Stomach (tissue), 9 donors: ENCODE measurements around the gene SRP14. TPM values are rescaled to one million over a fixed set of nuclear protein-coding genes. Genes with fewer than 3 reads are reported as not detected.

Source experiments
- DNase-seq, 2 donors: peaks; one replicate each; pipeline versions ENCODE4 v3.0.0 to v3.0.0-alpha.2; 2013 to 2019
- H3K27ac ChIP-seq, 5 donors: fragments of 200-600 bp in 4 of 5; sonication (generic) in 4 of 5; one replicate each; pipeline ENCODE4 v1.5.1; 2013 to 2019; ENCODE audit warnings: mild to moderate bottlenecking in 1 of 5, moderate library complexity in 1 of 5
- H3K27me3 ChIP-seq, 3 donors: fragments of 200-600 bp; sonication (generic); one replicate each; pipeline ENCODE4 v1.5.1; 2017 to 2019; ENCODE audit warnings: mixed run types in 1 of 3
- H3K36me3 ChIP-seq, 4 donors: fragments of 200-600 bp; sonication (generic); 1 replicate in 3 of 4; 2 replicates in 1 of 4; pipeline ENCODE4 v1.5.1; 2016 to 2019
- H3K4me1 ChIP-seq, 4 donors: fragments of 200-600 bp; sonication (generic); one replicate each; pipeline ENCODE4 v1.5.1; 2016 to 2019
- H3K4me3 ChIP-seq, 4 donors: fragments of 200-600 bp; sonication (generic) in 3 of 4; one replicate each; pipeline ENCODE4 v1.5.1; 2016 to 2019; ENCODE audit warnings: mild to moderate bottlenecking in 1 of 4
- H3K9me3 ChIP-seq, 4 donors: fragments of 200-600 bp; sonication (generic); one replicate each; pipeline ENCODE4 v1.5.1; 2016 to 2019
- EP300 ChIP-seq: sonication (generic); formaldehyde crosslinking; IDR thresholded peaks from one replicate; pipeline ENCODE4 v1.6.1; 2017; ENCODE audit warnings: antibody characterized with exemption
- POLR2A ChIP-seq, 4 donors: fragments of 450-650 bp; IDR thresholded peaks; one replicate each; pipeline ENCODE4 v1.6.1; 2016; ENCODE audit warnings: antibody characterized with exemption in 4 of 4, control low read depth in 2 of 4, mild to moderate bottlenecking in 1 of 4, moderate library complexity in 1 of 4
- POLR2AphosphoS5 ChIP-seq, 3 donors: sonication (generic); formaldehyde crosslinking; IDR thresholded peaks; one replicate each; pipeline ENCODE4 v1.6.1; 2016; ENCODE audit warnings: antibody characterized with exemption in 3 of 3
- WGBS, 5 donors: extraction: QIAGEN DNeasy Blood & Tissue Kit in 3 of 5; methylation state at CpG; one replicate each; pipeline versions ENCODE4 v1.1.5 to v1.1.7; 2013 to 2018; 5-methylcytosine and 5-hydroxymethylcytosine counted together
- intact Hi-C: fragments of 100-400 bp; cut with DNase I; formaldehyde crosslinking; loops from one replicate; pipeline ENCODE4 v1.15.1; 2023; ENCODE audit warnings: low total_unique reads
- polyA plus RNA-seq, 3 donors: library from polyadenylated mRNA; stranded (reverse); fragments of 200-250 nt; gene quantifications; one replicate each; pipeline ENCODE4 v1.2.3, GENCODE V29; 2013
- total RNA-seq, 5 donors: library from RNA; depleted of rRNA; stranded (reverse); fragments of >200 nt; gene quantifications; one replicate each; pipeline versions ENCODE4 v1.1.0 to v1.2.3, GENCODE V29; 2014 to 2016
- TF ChIP-seq, protein P1 (sequence below), 7 experiments: fragments of 450-650 bp in 4 of 7; fragments of 200-600 bp in 3 of 7; sonication (generic) in 3 of 7; IDR thresholded peaks; one replicate each; pipeline ENCODE4 v1.5.1; 2016 to 2019; ENCODE audit warnings: antibody characterized with exemption in 7 of 7, control low read depth in 2 of 7, mild to moderate bottlenecking in 1 of 7
- donor health status: healthy with polysubstance abuse.
- donor health status: Bipolar disorder and iron deficiency.
- donor health status: healthy.

The SRP14 gene
- total and polyA plus RNA-seq, 8 donors = 72.4 to 411 (median 284) TPM

DNA sequence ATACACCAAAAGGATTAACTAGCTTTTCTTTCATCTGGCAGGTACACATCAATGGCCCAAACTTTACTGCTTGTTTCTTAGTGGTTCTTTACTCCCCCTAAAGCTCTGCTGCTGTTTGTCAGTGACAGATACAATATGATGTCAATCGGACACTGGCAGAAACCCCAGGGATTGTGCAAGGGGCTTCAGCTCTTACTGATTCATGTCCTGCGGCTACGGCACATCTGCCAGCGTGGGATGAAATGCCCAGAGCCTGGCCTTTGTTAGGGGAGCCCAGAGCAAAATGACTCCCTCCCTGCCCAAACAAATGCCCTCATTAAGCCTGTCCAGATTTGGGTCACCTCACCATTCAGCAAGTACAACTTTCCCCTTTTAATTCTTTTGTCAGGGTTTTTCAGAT, 28.3 kb downstream of the SRP14 start:
- peaks cover 41 to 100% (median 97%) of the 10 kb centered on the region in 4 donors for H3K36me3 ChIP-seq
- no peaks in the 10 kb centered on the region for H3K27me3 ChIP-seq
- no peaks in the 10 kb centered on the region for H3K4me1 ChIP-seq
- intact Hi-C loops = no loop called here
- no peak overlapping the region for H3K4me3 ChIP-seq
- no peak for DNase-seq
- no peak overlapping the region for H3K27ac ChIP-seq
- 80 to 91% (median 83%) methylated on average over 4 of the region's 4 CpGs for WGBS, 5 donors
- no peak for TF ChIP-seq POLR2A (IDR thresholded peaks at IDR 0.05)
- TF ChIP-seq, protein P1, sequence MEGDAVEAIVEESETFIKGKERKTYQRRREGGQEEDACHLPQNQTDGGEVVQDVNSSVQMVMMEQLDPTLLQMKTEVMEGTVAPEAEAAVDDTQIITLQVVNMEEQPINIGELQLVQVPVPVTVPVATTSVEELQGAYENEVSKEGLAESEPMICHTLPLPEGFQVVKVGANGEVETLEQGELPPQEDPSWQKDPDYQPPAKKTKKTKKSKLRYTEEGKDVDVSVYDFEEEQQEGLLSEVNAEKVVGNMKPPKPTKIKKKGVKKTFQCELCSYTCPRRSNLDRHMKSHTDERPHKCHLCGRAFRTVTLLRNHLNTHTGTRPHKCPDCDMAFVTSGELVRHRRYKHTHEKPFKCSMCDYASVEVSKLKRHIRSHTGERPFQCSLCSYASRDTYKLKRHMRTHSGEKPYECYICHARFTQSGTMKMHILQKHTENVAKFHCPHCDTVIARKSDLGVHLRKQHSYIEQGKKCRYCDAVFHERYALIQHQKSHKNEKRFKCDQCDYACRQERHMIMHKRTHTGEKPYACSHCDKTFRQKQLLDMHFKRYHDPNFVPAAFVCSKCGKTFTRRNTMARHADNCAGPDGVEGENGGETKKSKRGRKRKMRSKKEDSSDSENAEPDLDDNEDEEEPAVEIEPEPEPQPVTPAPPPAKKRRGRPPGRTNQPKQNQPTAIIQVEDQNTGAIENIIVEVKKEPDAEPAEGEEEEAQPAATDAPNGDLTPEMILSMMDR (IDR thresholded peaks at IDR 0.05) = no peak
- TF ChIP-seq EP300 = no peak
- no peak for TF ChIP-seq POLR2AphosphoS5 (IDR thresholded peaks at IDR 0.05)
- peaks cover 6 to 14% (median 9%) of the 10 kb centered on the region in 4 donors for H3K9me3 ChIP-seq

DNA sequence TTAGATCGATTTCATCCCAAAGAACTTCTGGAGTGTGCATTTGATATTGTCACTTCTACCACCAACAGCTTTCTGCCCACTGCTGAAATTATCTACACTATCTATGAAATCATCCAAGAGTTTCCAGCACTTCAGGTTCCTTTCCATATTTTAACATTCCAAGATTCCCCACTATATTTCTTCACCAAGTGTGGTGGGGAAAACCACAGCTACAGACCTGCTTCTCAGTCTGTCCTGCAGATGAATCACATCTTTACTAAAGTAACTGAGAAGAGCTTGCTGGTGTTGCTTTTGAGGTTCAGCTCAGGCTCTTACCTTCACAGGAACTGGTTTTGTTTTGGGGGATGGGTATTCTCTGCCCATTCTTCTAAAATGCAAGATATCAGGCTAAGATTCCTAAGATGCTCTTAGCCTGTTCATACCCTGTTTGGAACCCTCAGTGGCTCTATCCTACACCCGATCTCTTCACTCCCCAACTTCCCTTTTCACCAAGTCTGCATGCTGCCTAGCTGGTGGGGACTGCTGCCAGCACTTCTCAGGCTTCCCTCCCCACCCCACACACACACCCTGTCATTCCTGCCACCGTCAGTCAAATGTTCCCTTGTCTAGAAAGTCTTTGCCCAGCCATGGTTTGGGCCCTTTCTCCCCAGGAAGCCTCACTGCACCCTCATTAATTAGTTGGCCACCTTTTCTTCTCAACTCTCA, 30.8 kb downstream of the SRP14 start:
- Histone ChIP-seq H3K9me3 (no peaks in the 10 kb centered on the region), H3K27ac (no peak overlapping the region), H3K27me3 (no peaks in the 10 kb centered on the region), H3K36me3 (peaks cover 36 to 100% (median 99%) of the 10 kb centered on the region in 4 donors), H3K4me3 (no peak overlapping the region), H3K4me1 (peaks cover 0 to 4% (median 0%) of the 10 kb centered on the region in 4 donors)
- intact Hi-C loops = no loop called here
- 88 to 94% (median 89%) methylated on average over 3 of the region's 3 CpGs for WGBS, 5 donors
- DNase-seq = no peak
- TF ChIP-seq, protein P1 (IDR thresholded peaks at IDR 0.05) = no peak
- no peak for TF ChIP-seq POLR2AphosphoS5 (IDR thresholded peaks at IDR 0.05)
- no peak for TF ChIP-seq POLR2A (IDR thresholded peaks at IDR 0.05)
- TF ChIP-seq EP300 = no peak

DNA sequence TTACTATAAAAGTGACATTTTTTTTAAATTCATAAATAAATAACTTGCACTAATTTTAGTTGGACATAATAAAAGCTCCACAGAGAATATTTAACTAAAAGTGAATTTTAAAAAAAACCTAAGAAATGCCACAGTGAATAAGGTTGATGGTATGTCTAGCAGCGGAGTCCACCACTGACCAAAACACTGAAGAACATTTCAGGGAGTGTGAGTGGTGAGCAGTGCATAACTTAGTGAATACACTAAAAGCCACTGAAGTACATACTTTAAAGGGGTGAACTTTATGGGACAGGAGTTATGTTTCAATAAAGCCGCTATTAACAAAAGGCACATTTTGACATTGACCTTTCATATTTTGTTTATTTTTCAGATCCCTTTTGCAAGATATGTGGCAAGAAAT, 32.3 kb downstream of the SRP14 start:
- WGBS, 5 donors = 84 to 96% (median 85%) methylated on average over 2 of the region's 2 CpGs
- TF ChIP-seq POLR2A (IDR thresholded peaks at IDR 0.05) (no peak), EP300 (no peak), POLR2AphosphoS5 (IDR thresholded peaks at IDR 0.05) (no peak)
- TF ChIP-seq, protein P1 (IDR thresholded peaks at IDR 0.05) = no peak
- Histone ChIP-seq H3K4me1 (peaks cover 0 to 6% (median 0%) of the 10 kb centered on the region in 4 donors), H3K9me3 (no peaks in the 10 kb centered on the region), H3K36me3 (peaks cover 30 to 99% (median 92%) of the 10 kb centered on the region in 4 donors), H3K4me3 (no peak overlapping the region), H3K27me3 (no peaks in the 10 kb centered on the region), H3K27ac (no peak overlapping the region)
- DNase-seq = no peak
- intact Hi-C loops = no loop called here

DNA sequence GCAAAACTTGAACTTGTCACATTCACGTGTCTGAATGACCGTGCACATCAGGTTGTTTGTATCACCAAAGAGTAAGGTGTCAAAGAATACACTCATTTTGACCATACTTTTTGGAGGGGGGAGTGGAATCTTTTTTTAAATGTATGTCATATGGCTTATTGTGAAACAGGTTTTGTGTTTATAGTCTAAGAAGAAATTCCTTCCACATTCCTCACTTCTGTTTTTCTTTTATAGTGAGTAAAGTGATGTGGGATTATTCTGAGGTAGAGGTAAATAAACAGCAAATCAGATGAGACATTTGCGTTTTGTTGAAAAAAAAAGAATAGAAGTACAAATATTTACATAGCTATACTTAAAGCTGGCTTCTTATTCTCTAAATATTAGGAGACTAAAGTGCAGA, 33.0 kb downstream of the SRP14 start:
- 61 to 78% (median 66%) methylated on average over 3 of the region's 3 CpGs for WGBS, 5 donors
- intact Hi-C loops = no loop called here

More for the DNA sequence above, 33.0 kb downstream of the SRP14 start:
- H3K4me1 ChIP-seq = peaks cover 0 to 6% (median 0%) of the 10 kb centered on the region in 4 donors
- TF ChIP-seq POLR2AphosphoS5 (IDR thresholded peaks at IDR 0.05) (no peak), EP300 (no peak), POLR2A (IDR thresholded peaks at IDR 0.05) (no peak)
- TF ChIP-seq, protein P1 (IDR thresholded peaks at IDR 0.05) = no peak
- no peaks in the 10 kb centered on the region for H3K9me3 ChIP-seq
- no peak overlapping the region for H3K4me3 ChIP-seq
- H3K27me3 ChIP-seq = no peaks in the 10 kb centered on the region
- H3K27ac ChIP-seq = no peak overlapping the region
- DNase-seq = no peak
- peaks cover 27 to 99% (median 92%) of the 10 kb centered on the region in 4 donors for H3K36me3 ChIP-seq
